Cardiac fibroblast (primary cell): ENCODE measurements around the gene OBSL1.

Experiments used
- DNase-seq, 2 donors: peaks; one replicate each; pipeline versions ENCODE4 v3.0.0 to v3.0.0-alpha.2; 2010; ENCODE audit warnings: low read depth in 2 of 2
- H3K4me3 ChIP-seq, 2 donors: replicated peaks in 1 of 2; 1 replicate in 1 of 2; 2 replicates in 1 of 2; pipeline ENCODE4 v1.5.1; 2011; ENCODE audit warnings: low read depth in 2 of 2, low read length in 2 of 2, mild to moderate bottlenecking in 2 of 2, moderate library complexity in 1 of 2
- CTCF ChIP-seq: IDR thresholded peaks from one replicate; pipeline ENCODE4 v1.5.1; 2011; ENCODE audit warnings: low read depth, mild to moderate bottlenecking, low read length, inconsistent platforms

The OBSL1 gene

GRCh38 chr2:219557320-219557719, 14.0 kb downstream of the OBSL1 start:
- TF ChIP-seq CTCF, result no peak
- no peak for DNase-seq
- no peak overlapping the region for H3K4me3 ChIP-seq

GRCh38 chr2:219556413-219556812, 14.9 kb downstream of the OBSL1 start:
- no peak for TF ChIP-seq CTCF
- DNase-seq, result no peak
- H3K4me3 ChIP-seq, result no peak overlapping the region

- no peak for TF ChIP-seq CTCF
- DNase-seq, result no peak
- no peak overlapping the region for H3K4me3 ChIP-seq
Observed at GRCh38 chr2:219555956-219556355, 15.4 kb downstream of the OBSL1 start.

GRCh38 chr2:219554350-219554749, 17.0 kb downstream of the OBSL1 start:
- no peak overlapping the region for H3K4me3 ChIP-seq
- no peak for TF ChIP-seq CTCF
- no peak for DNase-seq

- no peak for DNase-seq
- TF ChIP-seq CTCF, result no peak
Observed at GRCh38 chr2:219553463-219553963, 17.8 kb downstream of the OBSL1 start.

GRCh38 chr2:219553168-219553417, 18.2 kb downstream of the OBSL1 start:
- TF ChIP-seq CTCF, result no peak
- DNase-seq, result no peak
- H3K4me3 ChIP-seq, result peak overlapping the region; percentile 57 to 69

More at GRCh38 chr2:219553463-219553963, 17.8 kb downstream of the OBSL1 start:
- H3K4me3 ChIP-seq, result no peak overlapping the region

GRCh38 chr2:219552382-219553167, 18.8 kb downstream of the OBSL1 start:
- TF ChIP-seq CTCF, result no peak
- H3K4me3 ChIP-seq, result peak overlapping the region; percentile 57 to 69
- peak; percentile 75 to 83 for DNase-seq
